ENCODE results near the gene NEURL3. TPM values are rescaled to one million over a fixed set of nuclear protein-coding genes. Genes with fewer than 3 reads are reported as not detected.

NEURL3 gene
- total and polyA plus RNA-seq, 2 of the 8 experiments (the other 6 are each of a cell fraction or from before 2014, with no cell fraction given) = not detected

- TF ChIP-seq HDAC6 (IDR thresholded peaks at IDR 0.05; ENCODE audit: low read depth, low read length) (no peak), KDM1A (IDR thresholded peaks at IDR 0.05; ENCODE audit: borderline replicate concordance, low read length) (no peak)
Observed at GRCh38 chr2:96524482-96525210, 19.5 kb upstream of the NEURL3 start (continued).

Measured in H1 (cell line).